Hepatocyte (in vitro differentiated cells): ENCODE data around the gene RP2. TPM values are rescaled to one million over a fixed set of nuclear protein-coding genes. Genes with fewer than 3 reads are reported as not detected.

ENCODE experiments used
- DNase-seq: peaks from one replicate; pipeline ENCODE4 v3.0.0-alpha.2; 2016; ENCODE audit warnings: low spot score
- H2AFZ ChIP-seq: fragments of 200-600 bp; sonication (generic); 2 replicates; pipeline ENCODE4 v1.6.0; 2016; ENCODE audit warnings: antibody characterized with exemption, mild to moderate bottlenecking
- H3K27ac ChIP-seq: fragments of 200-600 bp; sonication (generic); 2 replicates; pipeline ENCODE4 v1.5.1; 2016; ENCODE audit warnings: mild to moderate bottlenecking
- H3K27me3 ChIP-seq: fragments of 200-600 bp; sonication (generic); 2 replicates; pipeline ENCODE4 v1.6.1; 2016
- H3K36me3 ChIP-seq: fragments of 200-600 bp; sonication (generic); replicated peaks from 2 replicates; pipeline ENCODE4 v1.5.1; 2016; ENCODE audit warnings: low read depth; ENCODE audit not compliant: insufficient read depth
- H3K4me1 ChIP-seq: fragments of 200-600 bp; sonication (generic); 2 replicates; pipeline ENCODE4 v1.5.1; 2016; ENCODE audit warnings: mild to moderate bottlenecking, moderate library complexity; ENCODE audit not compliant: insufficient read depth
- H3K4me2 ChIP-seq: fragments of 200-600 bp; sonication (generic); 2 replicates; pipeline ENCODE4 v1.6.0; 2016
- H3K4me3 ChIP-seq: fragments of 200-600 bp; sonication (generic); 2 replicates; pipeline ENCODE4 v1.5.1; 2016; ENCODE audit warnings: mild to moderate bottlenecking
- H3K79me2 ChIP-seq: fragments of 200-600 bp; sonication (generic); 2 replicates; pipeline ENCODE4 v1.6.0; 2017; ENCODE audit warnings: mild to moderate bottlenecking
- H3K9me2 ChIP-seq: fragments of 200-600 bp; sonication (generic); replicated peaks from 2 replicates; pipeline ENCODE4 v1.6.0; 2017; ENCODE audit warnings: mild to moderate bottlenecking; ENCODE audit not compliant: insufficient read depth
- H3K9me3 ChIP-seq: fragments of 200-600 bp; sonication (generic); 2 replicates; pipeline ENCODE4 v1.5.1; 2016; ENCODE audit warnings: low read depth, mild to moderate bottlenecking
- H4K20me1 ChIP-seq: fragments of 200-600 bp; sonication (generic); 2 replicates; pipeline ENCODE4 v1.6.0; 2016; ENCODE audit warnings: mild to moderate bottlenecking; ENCODE audit not compliant: insufficient read depth, poor library complexity, severe bottlenecking
- CTCF ChIP-seq: fragments of 200-600 bp; sonication (generic); IDR thresholded peaks from 2 replicates; pipeline ENCODE4 v1.5.1; 2016; ENCODE audit warnings: antibody characterized with exemption, mild to moderate bottlenecking; ENCODE audit not compliant: poor library complexity
- EZH2 ChIP-seq: fragments of 200-600 bp; sonication (generic); IDR thresholded peaks from 2 replicates; pipeline ENCODE4 v1.6.1; 2016; ENCODE audit warnings: antibody characterized with exemption, mild to moderate bottlenecking, borderline replicate concordance
- EZH2phosphoT487 ChIP-seq: fragments of 200-600 bp; sonication (generic); IDR thresholded peaks from one replicate; pipeline ENCODE4 v1.6.1; 2018; ENCODE audit warnings: antibody characterized with exemption, mild to moderate bottlenecking, low read depth, moderate library complexity; ENCODE audit not compliant: unreplicated experiment, severe bottlenecking
- WGBS: methylation state at CpG from one replicate; pipeline ENCODE4 v1.1.6; 2016; ENCODE audit warnings: low lambda C conversion rate; ENCODE audit errors: missing lambda C conversion rate; 5-methylcytosine and 5-hydroxymethylcytosine counted together
- polyA plus RNA-seq: library from polyadenylated mRNA; unstranded; fragments of >200 nt; fragmentation: Nextera tagmentation; extraction: Ambion mirVana; gene quantifications from 2 replicates; pipeline ENCODE4 v1.2.1, GENCODE V29; 2016
- total RNA-seq: library from RNA; depleted of rRNA; stranded (reverse); fragments of >200 nt; gene quantifications from 2 replicates; pipeline ENCODE4 v1.2.3, GENCODE V29; 2014

RP2 gene
- total and polyA plus RNA-seq, 2 experiments from 2014 or later: 9.3 to 24.4 TPM

GRCh38 chrX:46803140-46803539 lies 33.7 kb upstream of the RP2 start:
- H3K36me3 ChIP-seq: no peaks in the 10 kb centered on the region
- TF ChIP-seq CTCF (peak; percentile 16), EZH2 (no peak)
- 55% methylated on average over 3 of the region's 3 CpGs for WGBS

GRCh38 chrX:46805270-46805669 lies 31.6 kb upstream of the RP2 start:
- TF ChIP-seq EZH2 (no peak), CTCF (no peak), EZH2phosphoT487 (no peak)
- Histone ChIP-seq H3K9me3 (no peaks in the 10 kb centered on the region), H3K27ac (no peak overlapping the region), H3K4me2 (no peak overlapping the region), H4K20me1 (no peaks in the 10 kb centered on the region), H3K9me2 (no peaks in the 10 kb centered on the region), H3K4me1 (no peaks in the 10 kb centered on the region), H3K4me3 (no peak overlapping the region), H3K79me2 (no peaks in the 10 kb centered on the region), H3K27me3 (no peaks in the 10 kb centered on the region), H3K36me3 (no peaks in the 10 kb centered on the region), H2AFZ (no peak overlapping the region)
- no peak for DNase-seq
- 68% methylated on average over 2 of the region's 2 CpGs for WGBS

More at GRCh38 chrX:46803140-46803539, 33.7 kb upstream of the RP2 start:
- no peak overlapping the region for H2AFZ ChIP-seq
- H3K9me2 ChIP-seq: no peaks in the 10 kb centered on the region
- H3K4me2 ChIP-seq: no peak overlapping the region
- H3K9me3 ChIP-seq: no peaks in the 10 kb centered on the region
- no peaks in the 10 kb centered on the region for H3K27me3 ChIP-seq
- H4K20me1 ChIP-seq: no peaks in the 10 kb centered on the region
- H3K4me3 ChIP-seq: no peak overlapping the region
- H3K27ac ChIP-seq: no peak overlapping the region
- no peak for DNase-seq
- H3K4me1 ChIP-seq: no peaks in the 10 kb centered on the region
- H3K79me2 ChIP-seq: no peaks in the 10 kb centered on the region

- H3K79me2 ChIP-seq: no peaks in the 10 kb centered on the region
- no peak overlapping the region for H3K4me3 ChIP-seq
- H3K4me2 ChIP-seq: no peak overlapping the region
- no peaks in the 10 kb centered on the region for H3K36me3 ChIP-seq
- no peaks in the 10 kb centered on the region for H3K4me1 ChIP-seq
- TF ChIP-seq EZH2 (no peak), EZH2phosphoT487 (no peak), CTCF (no peak)
- DNase-seq: no peak
- H2AFZ ChIP-seq: no peak overlapping the region
- H3K27me3 ChIP-seq: no peaks in the 10 kb centered on the region
- no peak overlapping the region for H3K27ac ChIP-seq
- no peaks in the 10 kb centered on the region for H4K20me1 ChIP-seq
- H3K9me2 ChIP-seq: no peaks in the 10 kb centered on the region
- 62% methylated on average over 1 of the region's 1 CpG for WGBS
- no peaks in the 10 kb centered on the region for H3K9me3 ChIP-seq
Observed at GRCh38 chrX:46811121-46811520, 25.7 kb upstream of the RP2 start.

GRCh38 chrX:46812445-46812844 lies 24.4 kb upstream of the RP2 start:
- Histone ChIP-seq H3K4me2 (no peak overlapping the region), H3K4me3 (no peak overlapping the region), H3K27me3 (no peaks in the 10 kb centered on the region), H3K27ac (peak overlapping the region; percentile 12), H3K79me2 (no peaks in the 10 kb centered on the region), H3K4me1 (no peaks in the 10 kb centered on the region), H2AFZ (no peak overlapping the region), H3K36me3 (no peaks in the 10 kb centered on the region), H3K9me2 (no peaks in the 10 kb centered on the region), H4K20me1 (no peaks in the 10 kb centered on the region), H3K9me3 (no peaks in the 10 kb centered on the region)
- DNase-seq: no peak
- 66% methylated on average over 2 of the region's 2 CpGs for WGBS
- TF ChIP-seq EZH2 (no peak), EZH2phosphoT487 (no peak), CTCF (no peak)
